Upper lobe of left lung (tissue), 6 donors: Measurements from ENCODE around the gene CELA1. TPM values are rescaled to one million over a fixed set of nuclear protein-coding genes. Genes with fewer than 3 reads are reported as not detected.

ENCODE experiments used
- ATAC-seq, 2 donors: fragments of 200-7000 bp; cut with Tn5 transposase; one replicate each; pipeline ENCODE4 v1.9.1; 2022; ENCODE audit warnings: mild to moderate bottlenecking in 2 of 2, moderate library complexity in 2 of 2; ENCODE audit not compliant: low FRiP score in 2 of 2
- DNase-seq, 2 donors: peaks; one replicate each; pipeline ENCODE4 v3.0.0-alpha.2; 2019 to 2020
- H3K27ac ChIP-seq, 4 donors: fragments of 200-600 bp; sonication (generic); one replicate each; pipeline ENCODE4 v1.5.1; 2016 to 2019
- H3K27me3 ChIP-seq, 4 donors: fragments of 200-600 bp; sonication (generic); one replicate each; pipeline ENCODE4 v1.5.1; 2017 to 2019
- H3K36me3 ChIP-seq, 4 donors: fragments of 200-600 bp; sonication (generic); one replicate each; pipeline ENCODE4 v1.5.1; 2016 to 2019
- H3K4me1 ChIP-seq, 4 donors: fragments of 200-600 bp; sonication (generic); one replicate each; pipeline ENCODE4 v1.5.1; 2018 to 2019
- H3K4me3 ChIP-seq, 4 donors: fragments of 200-600 bp; sonication (generic); one replicate each; pipeline ENCODE4 v1.5.1; 2017 to 2019; ENCODE audit warnings: mild to moderate bottlenecking in 2 of 4, moderate library complexity in 1 of 4
- H3K9me3 ChIP-seq, 4 donors: fragments of 200-600 bp; sonication (generic); one replicate each; pipeline ENCODE4 v1.5.1; 2018 to 2019
- EP300 ChIP-seq, 4 donors: sonication (generic); formaldehyde crosslinking; IDR thresholded peaks; one replicate each; pipeline ENCODE4 v1.5.1; 2017; ENCODE audit warnings: antibody characterized with exemption in 4 of 4, control low read depth in 2 of 4
- POLR2A ChIP-seq, 4 donors: fragments of 450-650 bp; IDR thresholded peaks; one replicate each; pipeline ENCODE4 v1.5.1; 2016 to 2017; ENCODE audit warnings: antibody characterized with exemption in 4 of 4, mild to moderate bottlenecking in 2 of 4
- POLR2AphosphoS5 ChIP-seq, 2 donors: sonication (generic); formaldehyde crosslinking; IDR thresholded peaks; one replicate each; pipeline ENCODE4 v1.5.1; 2017; ENCODE audit warnings: antibody characterized with exemption in 2 of 2
- WGBS, 2 donors: methylation state at CpG; one replicate each; pipeline ENCODE4 v1.1.5; 2017 to 2018; 5-methylcytosine and 5-hydroxymethylcytosine counted together
- total RNA-seq, 6 donors: library from RNA; depleted of rRNA in 4 of 6; stranded (reverse); fragments of >200 nt in 4 of 6; gene quantifications; one replicate each; pipeline versions ENCODE4 v1.1.0 to v1.2.1, GENCODE V29; 2016 to 2021
- TF ChIP-seq, protein P1 (sequence below), 6 experiments: fragments of 450-650 bp in 4 of 6; fragments of 200-600 bp in 2 of 6; sonication (generic) in 2 of 6; IDR thresholded peaks; one replicate each; pipeline ENCODE4 v1.5.1; 2016 to 2019; ENCODE audit warnings: antibody characterized with exemption in 6 of 6
- donor health status: DM: no; HTN: no; CAD: no; lungs with moderate emphysema.
- donor health status: DM: no; HTN: yes; CAD: no; lungs with severe emphysema.

Gene CELA1
- total RNA-seq, 6 donors from 2014 or later, result not detected

DNA sequence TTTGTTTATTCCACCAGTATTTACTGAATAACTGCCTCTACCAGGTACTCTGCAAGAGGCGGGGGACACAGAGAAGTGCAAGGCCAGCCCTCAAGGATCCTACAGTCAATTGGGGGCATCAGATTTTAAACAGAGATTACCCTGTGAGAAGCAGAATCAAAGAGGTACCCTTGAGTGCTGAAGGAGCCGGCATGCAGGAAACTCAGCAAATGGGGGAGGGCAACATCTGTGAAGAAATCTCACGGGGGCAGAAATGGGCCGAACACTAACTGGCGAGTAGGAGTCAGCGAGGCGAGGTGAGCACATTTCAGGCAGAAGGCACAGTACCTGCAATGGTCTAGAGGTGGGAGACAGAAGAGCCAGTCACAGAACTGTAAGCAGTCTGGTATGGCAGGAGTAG is 35.7 kb upstream of the CELA1 start:
- H3K9me3 ChIP-seq, result no peaks in the 10 kb centered on the region
- TF ChIP-seq, protein P1, sequence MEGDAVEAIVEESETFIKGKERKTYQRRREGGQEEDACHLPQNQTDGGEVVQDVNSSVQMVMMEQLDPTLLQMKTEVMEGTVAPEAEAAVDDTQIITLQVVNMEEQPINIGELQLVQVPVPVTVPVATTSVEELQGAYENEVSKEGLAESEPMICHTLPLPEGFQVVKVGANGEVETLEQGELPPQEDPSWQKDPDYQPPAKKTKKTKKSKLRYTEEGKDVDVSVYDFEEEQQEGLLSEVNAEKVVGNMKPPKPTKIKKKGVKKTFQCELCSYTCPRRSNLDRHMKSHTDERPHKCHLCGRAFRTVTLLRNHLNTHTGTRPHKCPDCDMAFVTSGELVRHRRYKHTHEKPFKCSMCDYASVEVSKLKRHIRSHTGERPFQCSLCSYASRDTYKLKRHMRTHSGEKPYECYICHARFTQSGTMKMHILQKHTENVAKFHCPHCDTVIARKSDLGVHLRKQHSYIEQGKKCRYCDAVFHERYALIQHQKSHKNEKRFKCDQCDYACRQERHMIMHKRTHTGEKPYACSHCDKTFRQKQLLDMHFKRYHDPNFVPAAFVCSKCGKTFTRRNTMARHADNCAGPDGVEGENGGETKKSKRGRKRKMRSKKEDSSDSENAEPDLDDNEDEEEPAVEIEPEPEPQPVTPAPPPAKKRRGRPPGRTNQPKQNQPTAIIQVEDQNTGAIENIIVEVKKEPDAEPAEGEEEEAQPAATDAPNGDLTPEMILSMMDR (IDR thresholded peaks at IDR 0.05), result no peak
- TF ChIP-seq POLR2AphosphoS5 (IDR thresholded peaks at IDR 0.05) (no peak), POLR2A (IDR thresholded peaks at IDR 0.05) (no peak), EP300 (IDR thresholded peaks at IDR 0.05) (no peak)
- no peaks in the 10 kb centered on the region for H3K4me1 ChIP-seq
- no peak for ATAC-seq
- H3K27ac ChIP-seq, result no peak overlapping the region
- DNase-seq, result no peak
- 88% methylated on average over 7 of the region's 7 CpGs for WGBS, 2 donors
- no peaks in the 10 kb centered on the region for H3K36me3 ChIP-seq
- H3K4me3 ChIP-seq, result no peak overlapping the region
- no peaks in the 10 kb centered on the region for H3K27me3 ChIP-seq

DNA sequence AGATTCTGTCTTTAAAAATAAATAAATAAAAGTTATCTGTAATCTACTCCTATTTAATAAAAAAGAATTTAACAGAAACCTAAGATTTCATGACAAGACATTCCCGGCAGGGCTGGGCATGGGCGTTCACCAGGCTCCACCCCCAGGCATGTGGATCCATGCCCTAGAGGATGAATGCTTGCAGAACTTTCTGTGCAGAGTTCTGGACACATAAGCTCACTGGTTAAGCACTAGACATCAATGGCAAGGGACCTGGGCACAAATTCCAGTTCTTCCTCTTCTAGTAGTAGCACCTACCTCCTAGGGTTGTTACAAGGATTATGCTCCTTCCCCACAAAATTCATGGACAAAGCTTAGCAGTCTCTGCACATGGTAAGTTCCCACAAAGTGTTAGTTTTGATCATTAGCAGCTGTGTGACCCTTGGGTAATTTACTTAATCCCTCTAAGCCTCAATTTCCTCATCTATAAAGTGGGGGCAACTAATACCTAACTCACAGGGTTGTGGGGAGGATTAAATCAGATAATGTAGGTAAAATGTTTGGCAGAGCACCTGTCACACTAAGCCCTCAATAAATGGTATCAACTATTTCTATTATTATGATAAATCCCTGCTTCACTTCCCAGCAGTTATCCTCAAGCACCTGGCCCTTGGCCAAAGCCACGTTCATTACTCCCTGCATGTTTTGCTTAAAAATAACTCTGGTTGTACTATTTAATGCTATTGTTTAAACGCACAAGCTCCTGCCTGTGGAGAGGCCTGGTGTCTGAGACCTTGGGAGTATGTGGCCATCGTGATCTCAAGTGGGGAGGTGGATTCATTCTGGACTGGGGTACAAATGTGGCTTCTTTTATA is 35.0 kb upstream of the CELA1 start:
- no peaks in the 10 kb centered on the region for H3K27me3 ChIP-seq
- 50 to 54% methylated on average over 5 of the region's 5 CpGs for WGBS, 2 donors
- H3K4me1 ChIP-seq, result no peaks in the 10 kb centered on the region
- H3K4me3 ChIP-seq, result no peak overlapping the region
- H3K27ac ChIP-seq, result no peak overlapping the region
- TF ChIP-seq, protein P1 (IDR thresholded peaks at IDR 0.05), result no peak
- TF ChIP-seq POLR2AphosphoS5 (IDR thresholded peaks at IDR 0.05), result no peak
- TF ChIP-seq POLR2A (IDR thresholded peaks at IDR 0.05), result no peak
- no peak for TF ChIP-seq EP300 (IDR thresholded peaks at IDR 0.05)
- DNase-seq (no peak), ATAC-seq (no peak)
- no peaks in the 10 kb centered on the region for H3K36me3 ChIP-seq
- H3K9me3 ChIP-seq, result no peaks in the 10 kb centered on the region

DNA sequence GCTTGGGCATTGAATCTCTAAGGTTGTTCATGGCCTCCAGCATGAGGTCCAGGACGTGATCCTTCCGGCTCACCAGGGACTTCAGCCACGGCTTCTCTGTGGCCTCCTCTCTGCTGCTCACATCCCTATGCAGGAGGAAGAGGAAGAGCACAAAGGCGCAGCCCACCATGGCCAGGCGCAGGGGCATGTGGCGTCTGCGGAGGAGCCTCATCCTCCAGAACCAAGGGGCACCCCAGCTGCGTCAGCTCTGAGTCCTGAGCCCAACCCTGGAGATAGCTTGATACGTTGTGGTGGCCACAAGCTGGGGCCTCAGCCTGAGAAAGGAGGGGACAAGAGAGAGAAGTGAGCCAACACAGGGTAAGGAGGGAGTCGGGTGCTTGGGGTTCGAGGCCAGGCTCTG is 33.1 kb upstream of the CELA1 start:
- no peak for ATAC-seq
- WGBS, 2 donors, result 93 to 95% methylated on average over 11 of the region's 11 CpGs
- no peaks in the 10 kb centered on the region for H3K36me3 ChIP-seq
- peak in 1 of 2 donors; percentile 31 for DNase-seq
- H3K27ac ChIP-seq, result no peak overlapping the region
- no peaks in the 10 kb centered on the region for H3K9me3 ChIP-seq
- H3K4me3 ChIP-seq, result no peak overlapping the region
- H3K4me1 ChIP-seq, result no peaks in the 10 kb centered on the region
- TF ChIP-seq POLR2AphosphoS5 (IDR thresholded peaks at IDR 0.05), result no peak
- no peak for TF ChIP-seq POLR2A (IDR thresholded peaks at IDR 0.05)
- no peak for TF ChIP-seq EP300 (IDR thresholded peaks at IDR 0.05)
- TF ChIP-seq, protein P1 (IDR thresholded peaks at IDR 0.05), result no peak
- no peaks in the 10 kb centered on the region for H3K27me3 ChIP-seq

DNA sequence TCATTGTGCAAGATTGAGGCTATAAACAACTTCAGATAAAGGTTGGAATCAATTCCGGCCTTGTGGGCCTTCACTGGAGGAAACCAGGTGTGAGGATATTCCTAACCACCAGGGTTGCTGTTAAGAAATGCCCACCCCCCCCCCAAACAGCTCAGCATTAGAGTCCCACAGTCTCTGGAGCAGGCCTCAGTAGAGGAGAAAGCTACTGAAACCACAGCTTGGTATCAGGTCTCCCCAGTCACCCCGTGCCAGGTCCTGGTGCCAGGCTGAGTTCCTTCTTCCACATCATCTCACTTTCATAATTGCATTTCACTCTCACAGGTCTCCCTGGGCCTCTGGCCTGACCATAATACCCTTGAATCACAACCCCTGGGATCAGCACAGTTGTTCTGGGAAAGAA is 32.3 kb upstream of the CELA1 start:
- Histone ChIP-seq H3K27ac (no peak overlapping the region), H3K36me3 (no peaks in the 10 kb centered on the region), H3K4me3 (no peak overlapping the region), H3K27me3 (no peaks in the 10 kb centered on the region), H3K9me3 (no peaks in the 10 kb centered on the region), H3K4me1 (no peaks in the 10 kb centered on the region)
- no peak for DNase-seq
- WGBS, 2 donors, result 70% methylated on average over 2 of the region's 2 CpGs
- TF ChIP-seq, protein P1 (IDR thresholded peaks at IDR 0.05), result no peak
- no peak for TF ChIP-seq POLR2AphosphoS5 (IDR thresholded peaks at IDR 0.05)
- no peak for TF ChIP-seq POLR2A (IDR thresholded peaks at IDR 0.05)
- TF ChIP-seq EP300 (IDR thresholded peaks at IDR 0.05), result no peak
- no peak for ATAC-seq
